Fibroblast of lung (primary cell): ENCODE measurements around the gene PLEKHA5.

Experiments used
- EZH2 ChIP-seq: IDR thresholded peaks from 2 replicates; pipeline ENCODE4 v1.5.1; 2012; ENCODE audit warnings: low read length, control low read depth, mild to moderate bottlenecking; ENCODE audit errors: missing control alignments
- TF ChIP-seq, protein P1 (sequence below), 2 donors: IDR thresholded peaks in 1 of 2; conservative IDR thresholded peaks in 1 of 2; 1 replicate in 1 of 2; 2 replicates in 1 of 2; pipeline ENCODE4 v1.5.1; 2011 to 2012; ENCODE audit warnings: low read length in 2 of 2, control low read depth in 1 of 2, inconsistent platforms in 1 of 2, low read depth in 1 of 2, mild to moderate bottlenecking in 1 of 2

DNA sequence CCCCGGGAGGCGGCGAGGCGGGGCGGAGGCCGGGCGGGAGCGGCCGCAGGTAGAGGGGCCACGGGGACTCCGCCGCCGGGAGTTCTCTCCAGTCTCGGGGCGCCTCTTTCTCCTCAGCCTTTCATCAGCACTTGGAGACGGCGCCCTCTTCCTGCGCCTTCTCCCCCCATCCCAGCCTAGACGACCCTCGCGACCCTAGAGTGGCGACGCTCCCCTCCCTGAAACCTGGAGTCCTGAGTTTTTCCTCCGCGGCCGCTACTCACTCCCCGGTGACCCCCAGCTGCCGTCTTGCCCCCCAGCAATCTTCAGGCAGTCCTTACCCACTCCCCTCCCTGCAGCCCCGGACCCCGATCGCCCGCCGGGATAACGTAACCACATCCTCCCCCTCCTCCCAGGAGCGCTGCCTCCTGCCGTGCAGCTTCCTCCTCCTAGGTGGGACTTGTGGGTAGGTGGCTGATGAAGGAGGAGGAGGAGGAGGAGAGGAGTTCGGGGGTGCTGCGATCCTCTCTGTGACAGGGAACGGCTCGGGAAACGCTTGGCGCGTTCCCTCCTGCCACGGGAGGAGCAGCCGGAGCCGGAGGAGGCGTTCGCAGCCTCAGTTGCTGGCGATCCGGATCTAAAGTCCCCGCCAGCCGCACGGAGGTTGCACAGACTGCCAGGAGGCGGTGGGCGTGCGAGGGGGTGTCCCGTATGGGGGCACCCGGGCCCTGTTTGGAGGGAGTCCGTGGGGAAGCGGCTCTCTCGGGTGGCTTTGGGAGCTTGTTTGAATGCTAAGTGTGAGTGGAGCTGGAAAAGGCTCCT, 891 bp downstream of the PLEKHA5 start:
- TF ChIP-seq, protein P1, sequence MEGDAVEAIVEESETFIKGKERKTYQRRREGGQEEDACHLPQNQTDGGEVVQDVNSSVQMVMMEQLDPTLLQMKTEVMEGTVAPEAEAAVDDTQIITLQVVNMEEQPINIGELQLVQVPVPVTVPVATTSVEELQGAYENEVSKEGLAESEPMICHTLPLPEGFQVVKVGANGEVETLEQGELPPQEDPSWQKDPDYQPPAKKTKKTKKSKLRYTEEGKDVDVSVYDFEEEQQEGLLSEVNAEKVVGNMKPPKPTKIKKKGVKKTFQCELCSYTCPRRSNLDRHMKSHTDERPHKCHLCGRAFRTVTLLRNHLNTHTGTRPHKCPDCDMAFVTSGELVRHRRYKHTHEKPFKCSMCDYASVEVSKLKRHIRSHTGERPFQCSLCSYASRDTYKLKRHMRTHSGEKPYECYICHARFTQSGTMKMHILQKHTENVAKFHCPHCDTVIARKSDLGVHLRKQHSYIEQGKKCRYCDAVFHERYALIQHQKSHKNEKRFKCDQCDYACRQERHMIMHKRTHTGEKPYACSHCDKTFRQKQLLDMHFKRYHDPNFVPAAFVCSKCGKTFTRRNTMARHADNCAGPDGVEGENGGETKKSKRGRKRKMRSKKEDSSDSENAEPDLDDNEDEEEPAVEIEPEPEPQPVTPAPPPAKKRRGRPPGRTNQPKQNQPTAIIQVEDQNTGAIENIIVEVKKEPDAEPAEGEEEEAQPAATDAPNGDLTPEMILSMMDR (conservative IDR thresholded peaks at IDR 0.05 in 1 of 2, IDR thresholded peaks at IDR 0.05 in 1 of 2; ENCODE audit: low read depth in 1 of 2, low read length in 2 of 2): no peak
- TF ChIP-seq EZH2: no peak
